NCI-H748 treated with DMSO at 0.1 percent for 48 hours (cell line): ENCODE results near the gene LRRN1.
"Not testable (repeated sequence)": the region's sequence is repeated elsewhere in the genome, so short reads cannot be mapped to it uniquely, and the experiment has no call there.

ENCODE experiments used
- DNase-seq: peaks from one replicate; lab custom pipeline; 2025; lab: John Stamatoyannopoulos, UW

The LRRN1 gene

GRCh38 chr3:3813013-3813412 lies 13.8 kb downstream of the LRRN1 start:
- no peak for DNase-seq

- DNase-seq = no peak
Observed at GRCh38 chr3:3815206-3815605, 16.0 kb downstream of the LRRN1 start.

- no peak for DNase-seq
Observed at GRCh38 chr3:3816034-3816433, 16.8 kb downstream of the LRRN1 start.

- DNase-seq = no peak
Observed at GRCh38 chr3:3817865-3818264, 18.6 kb downstream of the LRRN1 start.

- DNase-seq = no peak
Observed at GRCh38 chr3:3821777-3822176, 22.5 kb downstream of the LRRN1 start.

- no peak for DNase-seq
Observed at GRCh38 chr3:3825035-3825434, 25.8 kb downstream of the LRRN1 start.

GRCh38 chr3:3826521-3826920 lies 27.3 kb downstream of the LRRN1 start:
- no peak for DNase-seq

- DNase-seq = no peak
Observed at GRCh38 chr3:3827111-3827510, 27.9 kb downstream of the LRRN1 start.

- DNase-seq = not testable (repeated sequence)
Observed at GRCh38 chr3:3828417-3828816, 29.2 kb downstream of the LRRN1 start.

- no peak for DNase-seq
Observed at GRCh38 chr3:3836845-3837244, 37.6 kb downstream of the LRRN1 start.

- DNase-seq = no peak
Observed at GRCh38 chr3:3842356-3842755, 43.1 kb downstream of the LRRN1 start.

GRCh38 chr3:3847994-3848922 lies 49.0 kb downstream of the LRRN1 start:
- no peak for DNase-seq

- no peak for DNase-seq
Observed at GRCh38 chr3:3848923-3849275, 49.7 kb downstream of the LRRN1 start.

- DNase-seq = no peak
Observed at GRCh38 chr3:3851621-3852323, 52.5 kb downstream of the LRRN1 start.

- DNase-seq = no peak
Observed at GRCh38 chr3:3853544-3853943, 54.3 kb downstream of the LRRN1 start.

- no peak for DNase-seq
Observed at GRCh38 chr3:3855056-3855455, 55.8 kb downstream of the LRRN1 start.

GRCh38 chr3:3860235-3860634 lies 61.0 kb downstream of the LRRN1 start:
- DNase-seq = no peak

GRCh38 chr3:3862534-3862933 lies 63.3 kb downstream of the LRRN1 start:
- DNase-seq = no peak

- DNase-seq = no peak
Observed at GRCh38 chr3:3875491-3875890, 76.3 kb downstream of the LRRN1 start.

GRCh38 chr3:3881050-3881449 lies 81.8 kb downstream of the LRRN1 start:
- DNase-seq = no peak

- DNase-seq = not testable (repeated sequence)
Observed at GRCh38 chr3:3887311-3887710, 88.1 kb downstream of the LRRN1 start.

GRCh38 chr3:3893590-3893989 lies 94.4 kb downstream of the LRRN1 start:
- DNase-seq = no peak
